Bone marrow (tissue), 2 donors: ENCODE data around the gene ATP7A.
"Not testable (repeated sequence)": the region's sequence is repeated elsewhere in the genome, so short reads cannot be mapped to it uniquely, and the experiment has no call there.

Source experiments
- DNase-seq, 2 donors: peaks; one replicate each; lab custom pipeline; 2025; lab: John Stamatoyannopoulos, UW

The ATP7A gene

DNA sequence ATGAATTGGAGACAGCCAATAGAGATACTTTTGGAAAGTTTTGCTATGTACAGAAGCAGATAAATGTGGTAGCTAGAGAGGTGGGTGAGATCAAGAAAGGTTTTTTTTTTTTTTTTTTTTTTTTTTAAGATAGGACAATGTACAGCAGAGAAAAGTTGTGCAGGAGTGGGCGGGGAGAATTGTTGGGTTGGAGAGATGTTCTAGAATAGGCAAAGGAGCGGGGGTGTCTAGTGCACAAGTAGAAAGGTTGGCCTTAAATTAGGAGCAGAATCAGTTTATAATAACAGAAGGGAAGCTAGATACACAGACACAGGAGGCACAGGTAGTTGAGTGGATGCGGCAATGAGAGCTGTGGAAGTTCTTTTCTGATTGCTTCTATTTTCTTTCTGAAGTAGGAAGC is 127.4 kb downstream of the ATP7A start:
- no peak for DNase-seq

DNA sequence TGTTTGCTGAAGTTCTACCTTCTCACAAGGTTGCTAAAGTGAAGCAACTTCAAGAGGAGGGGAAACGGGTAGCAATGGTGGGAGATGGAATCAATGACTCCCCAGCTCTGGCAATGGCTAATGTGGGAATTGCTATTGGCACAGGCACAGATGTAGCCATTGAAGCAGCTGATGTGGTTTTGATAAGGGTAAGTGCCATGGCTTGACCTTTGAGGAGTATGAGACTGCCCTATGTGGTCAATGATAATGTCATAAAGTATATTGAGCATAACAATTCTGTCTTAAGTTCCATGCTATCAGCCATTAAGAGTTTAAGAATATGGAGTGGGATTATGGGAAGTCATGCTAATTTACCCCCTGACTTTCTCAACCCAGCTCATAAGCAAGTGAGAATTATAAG is 132.1 kb downstream of the ATP7A start:
- no peak for DNase-seq

DNA sequence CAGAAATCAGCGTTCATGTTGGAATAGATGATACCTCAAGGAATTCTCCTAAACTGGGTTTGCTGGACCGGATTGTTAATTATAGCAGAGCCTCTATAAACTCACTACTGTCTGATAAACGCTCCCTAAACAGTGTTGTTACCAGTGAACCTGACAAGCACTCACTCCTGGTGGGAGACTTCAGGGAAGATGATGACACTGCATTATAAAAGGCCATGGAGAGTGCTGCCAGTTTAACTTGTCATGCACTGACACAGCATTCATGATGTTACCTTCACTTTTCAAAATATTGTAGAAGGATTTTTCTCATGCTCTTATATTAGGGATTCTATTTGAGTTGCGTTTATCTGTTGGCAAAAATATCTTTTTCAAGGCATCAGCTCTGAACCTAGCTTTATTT is 135.9 kb downstream of the ATP7A start:
- no peak for DNase-seq

DNA sequence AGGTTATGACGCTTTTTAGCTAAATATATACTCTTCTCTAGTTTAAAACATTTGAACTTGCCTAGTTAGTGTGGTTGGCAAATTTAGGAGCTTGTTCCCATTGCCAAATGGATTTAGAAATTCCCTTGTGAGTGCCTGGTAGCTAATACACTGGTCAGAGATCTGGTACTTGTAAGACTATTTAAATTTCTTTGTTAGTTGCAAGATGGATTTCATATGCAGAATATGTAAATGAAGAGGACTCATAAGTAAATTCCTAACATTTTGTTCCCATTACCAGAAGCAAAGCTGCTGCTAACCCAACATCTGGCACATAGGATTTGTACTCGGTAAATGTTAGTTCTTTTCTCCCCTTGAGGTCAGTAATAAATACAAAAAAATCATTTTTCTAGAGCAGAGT is 137.6 kb downstream of the ATP7A start:
- no peak for DNase-seq

DNA sequence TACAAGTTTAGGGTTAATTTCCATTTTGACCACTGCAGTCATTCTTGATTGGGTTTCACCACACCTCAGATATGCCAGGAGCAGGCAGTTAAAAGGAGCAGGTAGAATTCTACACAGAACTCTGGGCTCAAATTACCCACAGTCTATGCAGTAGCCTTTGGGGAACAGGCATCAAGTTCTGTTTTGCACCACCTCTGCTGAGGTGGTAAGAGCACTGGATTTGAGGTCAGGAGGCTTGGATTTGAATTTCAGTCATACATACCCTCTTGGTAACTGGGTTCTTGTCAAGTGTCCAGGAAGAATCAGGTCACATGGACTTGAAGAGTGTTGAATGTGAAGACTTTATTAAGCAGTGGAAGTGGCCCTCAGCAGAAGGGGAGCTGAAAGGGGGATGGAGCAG is 153.2 kb downstream of the ATP7A start:
- no peak for DNase-seq

DNA sequence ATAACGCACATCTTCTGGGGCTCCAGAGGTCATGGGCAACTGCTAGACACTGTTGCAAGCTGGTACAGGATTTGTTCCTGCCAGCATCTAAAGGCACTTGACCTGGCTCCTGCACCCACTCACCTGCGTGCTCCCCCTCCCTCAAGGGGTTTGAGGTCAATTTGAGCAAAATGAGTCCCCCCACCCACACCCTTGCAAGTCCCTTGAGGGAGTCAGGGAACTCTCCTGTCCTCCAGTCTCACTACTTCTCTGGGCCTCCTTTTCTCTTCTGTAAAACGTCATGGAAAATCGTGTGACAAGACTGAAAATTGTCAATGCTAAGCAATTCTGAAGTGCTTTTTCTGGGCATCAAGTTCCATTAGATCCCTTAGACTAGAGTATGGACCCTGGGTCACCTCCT is 153.7 kb downstream of the ATP7A start:
- DNase-seq: no peak

DNA sequence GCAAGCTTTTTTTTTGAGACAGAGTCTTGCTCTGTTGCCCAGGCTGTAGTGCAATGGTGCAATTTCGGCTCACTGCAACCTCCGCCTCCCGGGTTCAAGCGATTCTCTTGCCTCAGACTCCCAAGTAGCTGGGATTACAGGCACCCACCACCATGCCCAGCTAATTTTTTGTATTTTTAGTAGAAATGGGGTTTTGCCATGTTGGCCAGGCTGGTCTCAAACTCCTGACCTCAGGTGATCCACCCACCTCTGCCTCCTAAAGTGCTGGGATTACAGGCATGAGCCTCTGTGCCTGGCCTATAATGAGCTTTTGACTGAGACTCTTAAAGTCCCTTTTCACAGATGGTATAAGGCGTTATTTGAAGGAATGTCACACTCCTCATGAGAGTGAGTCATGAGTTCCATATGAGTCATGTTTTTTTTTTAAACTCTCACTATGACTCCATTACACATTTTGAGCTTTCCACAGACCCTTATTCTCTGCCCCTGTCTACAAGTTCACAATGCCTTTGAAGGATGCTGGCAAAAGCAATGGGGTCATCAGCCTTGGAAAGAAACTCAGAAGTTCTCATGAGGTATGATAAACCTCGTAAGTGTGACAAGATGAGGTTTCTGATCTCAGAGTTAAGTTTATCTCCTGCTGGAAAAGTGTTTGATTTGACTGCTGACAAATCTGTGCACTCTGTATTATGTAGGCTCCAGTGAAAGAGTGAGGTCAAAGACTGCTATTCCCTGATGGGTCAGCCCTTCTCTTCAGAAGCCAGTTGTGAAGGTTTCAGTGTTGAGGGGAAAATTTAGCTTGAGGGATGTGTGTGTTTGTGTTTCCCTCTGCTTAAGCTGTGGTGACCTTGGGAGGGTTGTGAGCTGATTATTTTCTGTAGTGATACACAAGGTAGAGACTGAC is 154.5 kb downstream of the ATP7A start:
- DNase-seq: not testable (repeated sequence)

DNA sequence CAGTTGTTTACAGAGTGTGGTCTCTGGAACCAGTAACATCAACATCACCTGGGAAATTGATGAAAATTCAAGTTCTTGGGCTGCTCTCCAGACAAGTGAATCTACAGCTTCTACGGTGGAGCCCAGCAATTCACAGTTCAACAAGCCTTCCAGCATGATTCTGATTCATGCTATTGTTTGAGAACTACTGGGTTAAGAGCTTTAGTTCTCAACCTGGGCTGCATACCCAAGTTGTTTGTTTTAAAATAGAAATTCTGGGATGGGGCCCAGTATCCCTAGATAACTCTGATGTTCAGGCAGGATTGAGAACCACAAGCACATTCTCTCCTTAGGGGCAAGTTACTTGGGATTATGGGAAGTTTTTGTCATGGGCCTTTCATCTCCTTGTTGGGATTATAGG is 155.6 kb downstream of the ATP7A start:
- no peak for DNase-seq

DNA sequence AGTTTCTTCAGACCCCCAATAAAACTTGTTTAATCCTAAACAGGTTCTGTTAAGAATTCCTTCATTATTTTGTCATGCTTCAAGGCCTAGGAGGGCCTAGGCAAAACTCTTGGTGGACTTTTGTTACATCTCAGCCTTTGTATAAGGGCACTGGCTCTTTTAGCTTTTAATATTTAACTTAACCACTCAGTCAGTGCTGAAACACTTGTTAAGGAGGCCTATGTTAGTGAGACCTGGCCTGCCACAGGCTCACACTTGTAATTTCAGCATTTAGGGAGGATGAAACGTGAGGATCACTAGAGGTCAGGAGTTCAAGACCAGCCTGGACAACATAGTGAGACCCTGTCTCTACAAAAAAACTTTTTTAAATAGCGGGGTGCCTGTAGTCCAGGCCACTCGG is 160.8 kb downstream of the ATP7A start:
- no peak for DNase-seq

DNA sequence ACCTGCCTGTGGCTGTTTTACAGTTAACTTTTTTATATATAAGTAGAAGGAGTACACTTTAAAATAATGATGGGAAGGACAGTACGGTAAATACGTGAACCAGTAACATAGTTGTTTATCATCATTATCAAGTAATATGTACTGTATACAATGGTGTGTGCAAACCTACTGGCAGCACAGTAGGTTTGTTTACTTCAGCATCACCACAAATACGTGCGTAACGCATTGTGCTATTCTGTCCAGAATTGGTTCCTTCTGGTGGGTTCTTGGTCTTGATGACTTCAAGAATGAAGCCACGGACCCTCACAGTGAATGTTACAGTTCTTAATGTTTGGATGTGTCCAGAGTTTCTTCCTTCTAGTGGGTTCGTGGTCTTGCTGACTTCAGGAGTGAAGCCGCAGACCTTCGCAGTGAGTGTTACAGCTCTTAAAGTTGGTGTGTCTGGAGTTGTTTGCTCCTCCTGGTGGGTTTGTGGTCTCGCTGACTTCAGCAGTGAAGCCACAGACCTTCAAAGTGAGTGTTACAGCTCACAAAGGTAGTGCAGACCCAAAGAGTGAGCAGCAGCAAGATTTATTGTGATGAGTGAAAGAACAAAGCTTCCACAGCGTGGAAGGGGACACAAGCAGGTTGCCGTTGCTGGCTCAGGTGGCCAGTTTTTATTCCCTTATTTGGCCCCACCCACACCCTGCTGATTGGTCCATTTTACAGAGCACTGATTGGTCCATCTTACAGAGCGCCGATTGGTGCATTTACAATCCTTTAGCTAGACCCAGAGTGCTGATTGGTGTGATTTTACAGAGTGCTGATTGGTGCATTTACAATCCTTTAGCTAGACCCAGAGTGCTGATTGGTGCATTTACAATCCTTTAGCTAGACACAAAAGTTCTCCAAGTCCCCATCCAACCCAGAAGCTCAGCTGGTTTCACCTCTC is 162.9 kb downstream of the ATP7A start:
- not testable (repeated sequence) for DNase-seq

DNA sequence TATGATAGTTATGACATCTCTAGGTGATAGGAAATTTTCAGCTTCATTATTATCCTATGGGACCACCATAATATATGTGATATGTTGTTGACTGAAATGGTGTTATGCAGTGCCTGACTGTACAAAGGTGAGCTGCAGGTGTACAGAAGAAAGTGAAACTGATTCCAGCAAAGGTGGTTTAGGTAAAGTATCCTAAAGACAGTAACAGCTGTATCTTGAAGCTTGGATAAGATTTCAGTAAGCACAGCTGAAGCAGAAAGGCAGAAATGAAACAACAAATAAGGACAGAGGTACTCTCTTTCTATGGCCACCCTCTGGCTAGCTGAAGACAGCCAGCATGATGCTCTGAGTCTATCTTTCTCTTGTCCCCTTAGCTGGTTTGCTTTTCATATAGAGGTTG is 163.6 kb downstream of the ATP7A start:
- no peak for DNase-seq

DNA sequence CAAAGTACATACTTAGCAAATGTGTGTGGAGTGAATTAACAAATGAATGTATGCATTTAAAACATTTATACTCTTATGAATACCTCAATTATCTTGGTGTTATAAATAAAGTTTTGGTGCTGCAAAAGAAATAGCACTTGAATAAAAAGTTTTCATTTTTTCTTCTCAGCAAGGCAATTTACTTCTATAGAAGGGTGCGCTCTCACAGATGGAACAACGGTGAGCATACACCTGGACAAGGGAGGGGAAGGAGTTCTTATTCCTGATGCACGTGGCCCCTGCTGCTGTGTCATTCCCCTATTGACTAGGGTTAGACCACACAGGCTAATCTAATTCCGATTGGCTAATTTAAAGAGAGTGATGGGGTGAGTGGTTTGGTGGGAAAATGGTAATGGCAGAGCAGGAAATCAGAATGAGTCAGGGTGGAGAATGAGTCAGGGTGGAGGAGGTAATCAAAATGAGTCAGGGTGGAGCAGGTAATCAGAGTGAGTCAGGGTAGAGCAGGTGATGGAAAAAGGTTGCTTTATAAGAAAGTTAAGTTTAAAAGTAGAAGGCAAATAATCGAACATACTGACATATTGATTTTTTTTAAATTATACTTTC is 165.4 kb downstream of the ATP7A start:
- no peak for DNase-seq

DNA sequence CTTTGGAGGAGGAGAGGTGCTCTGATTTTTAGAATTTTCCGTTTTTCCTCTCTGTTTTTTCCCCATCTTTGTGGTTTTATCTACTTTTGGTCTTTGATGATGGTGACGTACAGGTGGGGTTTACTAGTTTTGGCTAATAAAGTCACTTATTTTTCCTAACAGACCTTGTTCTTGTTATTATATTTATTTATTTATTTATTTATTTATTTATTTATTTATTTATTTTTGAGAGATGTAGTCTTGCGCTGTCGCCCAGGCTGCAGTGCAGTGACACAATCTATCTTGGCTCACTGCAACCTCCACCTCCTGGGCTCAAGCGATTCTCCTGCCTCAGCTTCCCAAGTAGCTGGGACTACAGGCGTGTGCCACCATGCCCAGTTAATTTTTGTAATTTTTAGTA is 170.9 kb downstream of the ATP7A start:
- DNase-seq: not testable (repeated sequence)

DNA sequence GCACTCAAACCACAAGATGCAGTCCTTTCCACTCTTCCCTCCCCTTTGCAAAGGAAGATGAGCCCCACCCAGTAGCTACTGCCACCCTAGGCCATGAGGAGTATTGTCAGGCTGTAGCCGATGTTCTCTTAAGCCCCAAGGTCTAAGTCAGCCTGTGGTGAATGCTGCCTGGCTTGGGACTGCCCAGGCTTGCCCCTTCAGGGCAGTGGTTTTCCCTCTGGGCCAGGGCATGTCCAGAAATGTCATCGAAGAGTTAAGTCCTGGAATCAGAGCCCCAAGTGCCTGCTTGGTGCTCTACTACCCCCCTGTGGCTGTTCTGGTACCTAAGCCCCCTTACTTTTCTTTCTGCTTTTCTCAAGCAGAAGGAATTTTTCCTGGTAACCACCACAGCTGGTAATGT is 181.8 kb downstream of the ATP7A start:
- no peak for DNase-seq

DNA sequence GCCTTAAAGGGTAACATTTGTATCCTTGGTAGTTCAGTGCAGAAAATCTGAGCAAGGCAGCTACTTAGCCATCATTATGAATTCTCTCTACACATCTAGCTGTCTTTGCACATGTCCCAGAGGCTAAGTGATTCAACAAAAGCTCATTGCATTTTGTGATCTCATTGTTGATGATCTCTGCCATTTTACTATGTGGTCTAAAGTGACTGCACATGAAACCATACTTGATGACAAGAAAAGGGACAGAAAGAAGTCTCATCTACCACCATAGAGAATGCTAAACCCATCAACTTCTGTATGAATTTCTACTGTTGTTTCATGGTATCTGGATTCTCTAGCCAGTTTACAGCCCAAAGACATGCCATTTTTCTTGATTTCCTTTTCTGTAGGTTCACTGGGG is 187.6 kb downstream of the ATP7A start:
- DNase-seq: no peak
